SKM-1 treated with dmso at 0.1 percent for 144 hours (cell line): ENCODE data around the gene ETS1.

Source experiments
- DNase-seq: peaks from one replicate; lab custom pipeline; 2025; ENCODE audit not compliant: unreplicated experiment; lab: John Stamatoyannopoulos, UW

ETS1 gene

DNA sequence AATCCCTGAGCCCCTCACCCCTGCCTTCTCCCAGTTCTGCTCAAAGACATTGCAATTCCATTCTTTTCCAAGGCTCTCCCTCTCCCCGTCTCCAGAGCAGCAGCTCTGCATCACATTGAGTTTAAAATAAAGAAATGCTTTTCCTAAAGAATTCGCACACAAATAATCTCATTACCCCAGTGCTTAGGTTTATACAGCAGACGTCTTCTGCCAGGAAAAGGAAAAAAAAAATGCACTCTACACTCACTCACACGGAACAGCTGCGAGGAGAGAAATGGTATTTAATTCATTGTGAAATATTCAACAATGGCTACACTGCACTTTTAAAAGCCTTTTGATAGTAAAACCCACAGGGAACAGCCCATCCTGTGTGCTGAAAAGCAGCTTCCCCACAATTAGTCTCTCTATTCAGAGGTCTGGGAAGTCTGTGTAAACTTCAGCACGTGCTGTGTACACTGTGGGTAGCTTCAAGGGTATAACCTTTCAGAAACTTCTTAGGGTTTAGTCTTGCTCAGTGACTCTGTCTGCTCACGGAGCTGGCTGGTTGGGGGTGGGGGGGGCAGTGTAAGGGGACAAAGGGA lies 42.8 kb downstream of the ETS1 start:
- no peak for DNase-seq

GRCh38 chr11:128540469-128540868 lies 46.9 kb downstream of the ETS1 start:
- no peak for DNase-seq

- no peak for DNase-seq
These were observed 50.9 kb downstream of the ETS1 start for GRCh38 chr11:128536506-128536905.

- DNase-seq = no peak
These were observed 51.6 kb downstream of the ETS1 start for GRCh38 chr11:128535468-128536457.

DNA sequence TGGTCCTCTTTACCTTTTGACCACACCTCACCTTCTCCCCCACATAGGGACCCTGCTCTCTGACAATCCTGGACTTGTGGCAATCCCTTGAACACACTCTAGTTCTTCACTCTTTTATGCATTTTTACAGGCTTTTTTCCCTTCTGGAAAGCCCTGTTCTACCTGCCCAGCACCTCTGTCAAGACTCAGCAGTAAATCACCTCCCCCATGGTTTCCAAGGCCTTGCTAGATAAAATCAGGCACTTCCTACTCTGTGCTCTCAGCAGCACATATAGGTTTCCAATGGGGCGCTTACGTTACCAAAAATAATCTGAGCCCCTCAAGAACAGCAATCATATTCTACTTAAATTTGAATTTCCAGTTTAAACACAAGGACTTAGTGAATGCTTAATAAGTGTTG lies 53.9 kb downstream of the ETS1 start:
- DNase-seq = no peak

DNA sequence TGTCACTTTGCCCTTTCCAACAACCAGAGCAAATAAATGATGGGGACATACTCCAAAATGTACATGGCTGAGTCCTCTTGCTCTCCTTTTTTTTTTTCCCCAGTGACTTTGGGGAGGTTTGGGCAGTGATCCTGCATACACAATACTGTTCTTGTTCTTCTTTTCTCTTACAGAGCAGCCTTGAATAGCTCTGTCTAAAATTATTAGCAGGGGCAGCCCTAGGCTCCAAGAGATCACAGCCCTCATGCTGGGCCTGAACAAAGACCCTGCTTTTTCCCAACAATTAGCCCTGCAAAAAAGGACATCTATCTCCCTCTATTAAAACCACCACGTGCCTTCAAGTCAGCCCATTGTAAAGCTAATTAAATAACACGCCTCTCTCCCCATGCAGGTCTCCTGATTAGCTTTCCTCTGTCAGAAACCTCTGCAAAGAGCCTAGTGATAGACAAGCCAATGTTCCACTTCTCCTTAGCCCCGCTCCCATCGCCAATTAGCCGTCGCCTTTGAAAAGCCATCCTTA lies 54.7 kb downstream of the ETS1 start:
- no peak for DNase-seq

- DNase-seq = no peak
These were observed 55.3 kb downstream of the ETS1 start for GRCh38 chr11:128532016-128532571.

GRCh38 chr11:128531588-128531987 lies 55.8 kb downstream of the ETS1 start:
- DNase-seq = no peak

- DNase-seq = no peak
These were observed 57.0 kb downstream of the ETS1 start for GRCh38 chr11:128530118-128531074.

GRCh38 chr11:128528294-128528693 lies 59.1 kb downstream of the ETS1 start:
- DNase-seq = no peak

GRCh38 chr11:128527046-128527445 lies 60.3 kb downstream of the ETS1 start:
- no peak for DNase-seq

DNA sequence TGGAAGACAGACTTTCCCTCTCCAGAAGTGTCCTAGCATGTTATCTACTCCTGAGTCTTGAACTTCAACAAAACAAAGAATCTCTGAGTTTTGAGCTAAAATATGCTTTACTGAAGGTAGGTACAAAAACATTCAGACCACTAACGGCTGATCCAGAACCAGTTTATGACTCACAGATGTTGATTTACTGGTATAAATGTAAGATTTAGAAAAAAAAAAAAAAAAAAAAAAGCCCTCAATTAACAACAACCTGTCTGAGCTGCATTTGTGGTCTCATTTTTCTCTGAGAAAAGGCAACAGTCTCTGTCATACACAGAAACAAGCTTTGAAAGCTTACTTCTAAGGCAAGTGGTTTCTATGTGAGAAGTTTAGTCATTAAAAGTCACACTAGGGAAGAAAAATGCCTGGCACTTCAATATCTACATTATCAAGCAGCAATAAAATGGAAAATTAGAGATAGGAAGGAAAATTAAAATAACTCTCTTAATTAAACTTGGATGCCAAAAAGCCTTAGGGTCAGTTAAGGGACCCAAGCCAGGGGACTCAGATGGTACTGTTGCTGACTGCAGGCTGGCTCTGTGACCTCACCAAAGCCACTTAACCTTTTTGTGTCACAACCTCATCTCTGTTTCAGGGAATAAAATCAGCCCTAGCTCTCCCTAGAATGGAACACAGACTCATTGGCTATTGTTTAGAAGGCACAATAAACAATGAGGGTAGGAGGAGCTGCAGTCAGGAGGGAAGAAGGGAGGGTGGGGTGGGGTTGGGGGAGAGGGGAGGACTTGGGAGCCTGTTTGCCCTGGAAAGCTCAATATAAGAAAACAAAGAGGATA lies 61.7 kb downstream of the ETS1 start:
- no peak for DNase-seq

- DNase-seq = no peak
These were observed 63.2 kb downstream of the ETS1 start for GRCh38 chr11:128524172-128524571.

GRCh38 chr11:128523641-128524040 lies 63.7 kb downstream of the ETS1 start:
- no peak for DNase-seq

DNA sequence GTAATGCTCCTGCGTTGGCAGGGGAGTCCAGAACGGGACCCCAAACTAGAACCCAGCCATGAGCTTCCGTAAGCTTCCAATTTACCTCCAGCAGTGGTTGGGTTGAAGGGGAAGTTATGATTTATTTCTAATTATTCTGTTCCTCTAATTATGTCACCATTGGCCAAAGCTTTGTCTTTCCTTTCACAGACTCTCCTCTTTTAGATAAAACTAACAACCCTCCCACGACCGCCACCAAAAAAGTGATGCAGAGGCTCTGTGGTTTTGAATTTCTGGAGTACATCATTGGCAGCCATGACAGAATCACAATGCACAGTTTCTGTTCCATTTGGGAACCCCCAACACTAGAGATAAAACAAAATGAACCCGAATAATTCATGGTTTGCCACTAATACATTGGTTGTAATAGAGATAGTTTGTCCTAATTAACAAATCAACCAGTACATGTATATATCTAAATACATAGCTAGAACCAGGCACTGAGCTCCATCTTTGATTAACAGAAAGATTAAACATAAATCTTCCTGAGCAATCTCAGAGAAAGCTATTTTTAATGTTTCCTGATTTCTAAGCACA lies 64.3 kb downstream of the ETS1 start:
- no peak for DNase-seq

DNA sequence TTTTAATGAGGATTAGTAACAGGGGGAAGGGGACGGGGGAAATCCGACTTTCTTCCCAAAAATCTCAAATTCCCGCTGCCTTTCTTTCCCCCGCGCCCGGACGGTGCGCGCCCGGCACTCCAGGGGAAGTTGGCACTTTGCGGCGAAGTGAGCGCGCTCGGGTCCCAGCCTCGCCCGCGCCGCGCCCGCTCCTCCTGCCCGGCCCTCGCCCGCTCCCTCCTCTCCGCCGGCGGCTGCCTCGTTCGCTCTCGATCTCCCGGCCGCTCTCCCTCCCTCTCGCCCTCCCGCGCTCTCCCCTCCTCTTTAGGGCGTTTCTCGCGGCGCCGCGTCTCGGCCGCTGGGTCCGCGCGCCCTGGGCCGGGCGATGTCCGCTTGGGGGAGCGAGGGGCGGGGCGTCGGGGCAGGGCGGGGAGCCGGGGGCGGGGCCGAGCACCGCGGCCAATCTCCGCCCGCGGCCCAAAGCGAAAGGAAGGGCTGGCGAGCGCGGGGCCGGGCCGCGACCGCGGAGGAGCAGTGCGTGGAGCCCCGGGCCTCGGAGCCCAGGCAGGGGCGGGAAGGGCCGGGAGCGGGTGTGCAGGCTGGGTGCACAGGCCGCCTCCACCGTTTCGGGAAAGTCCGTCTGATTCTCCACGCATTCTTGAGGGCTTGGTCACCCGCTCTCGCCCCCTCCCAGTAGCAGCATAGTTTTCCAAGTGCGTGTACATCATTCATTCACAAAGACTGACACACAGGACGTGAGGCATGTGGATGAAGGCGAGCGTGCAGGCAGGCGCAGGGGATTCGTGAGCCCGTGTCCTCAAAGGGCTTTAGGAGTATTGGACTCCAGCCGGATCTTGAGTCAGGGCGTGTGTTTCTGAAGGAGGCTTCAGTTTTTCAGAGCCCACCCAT lies 65.1 kb downstream of the ETS1 start:
- DNase-seq = peak; percentile 84

GRCh38 chr11:128521682-128522054 lies 65.7 kb downstream of the ETS1 start:
- DNase-seq = no peak

- DNase-seq = no peak
These were observed 66.3 kb downstream of the ETS1 start for GRCh38 chr11:128520888-128521681.
